PC-9 (cell line): ENCODE results near the gene ZNF662. TPM values are rescaled to one million over a fixed set of nuclear protein-coding genes. Genes with fewer than 3 reads are reported as not detected.

Experiments
- BruUV-seq: library from RNA; stranded (reverse); fragments of 400-500 nt; replicated peaks from 2 replicates; lab custom pipeline; 2021; lab: Mats Ljungman, UMichigan
- CTCF ChIA-PET: fragments of 300-600 bp; sonication (Branson Sonifier 250); formaldehyde crosslinking; loops from one replicate; lab custom pipeline; 2022; ENCODE audit warnings: antibody characterized with exemption; lab: Charles Lee
- POLR2A ChIA-PET: fragments of 300-600 bp; sonication (Branson Sonifier 250); formaldehyde crosslinking; loops from one replicate; lab custom pipeline; 2022; ENCODE audit warnings: antibody characterized with exemption; ENCODE audit not compliant: unreplicated experiment; lab: Charles Lee
- DNase-seq, 2 experiments: peaks; one replicate each; pipeline versions ENCODE4 v3.0.0 to v3.0.0-alpha.2; 2015 to 2022; ENCODE audit warnings: mixed read lengths in 1 of 2
- H2AFZ ChIP-seq: fragments of 200-600 bp; sonication (generic); 2 replicates; pipeline ENCODE4 v1.8.1; 2017; ENCODE audit warnings: antibody characterized with exemption
- H3F3A ChIP-seq: fragments of 200-600 bp; sonication (generic); 2 replicates; pipeline ENCODE4 v1.8.1; 2017; ENCODE audit warnings: antibody characterized with exemption, mild to moderate bottlenecking, low read depth; ENCODE audit not compliant: insufficient read depth
- H3K27ac ChIP-seq: fragments of 200-600 bp; sonication (generic); 2 replicates; pipeline ENCODE4 v1.6.1; 2016; ENCODE audit warnings: mixed run types
- H3K27me3 ChIP-seq: fragments of 200-600 bp; sonication (generic); 2 replicates; pipeline ENCODE4 v1.6.1; 2016; ENCODE audit warnings: low read depth, mixed run types; ENCODE audit not compliant: insufficient read depth
- H3K36me3 ChIP-seq: fragments of 200-600 bp; sonication (generic); 2 replicates; pipeline ENCODE4 v1.6.1; 2016; ENCODE audit warnings: low read depth, mixed run types
- H3K4me1 ChIP-seq: fragments of 200-600 bp; sonication (generic); replicated peaks from 2 replicates; pipeline ENCODE4 v1.6.1; 2016; ENCODE audit warnings: mixed run types; ENCODE audit not compliant: insufficient read depth
- H3K4me2 ChIP-seq: fragments of 200-600 bp; sonication (generic); 2 replicates; pipeline ENCODE4 v1.6.1; 2017; ENCODE audit warnings: mixed run types
- H3K4me3 ChIP-seq: fragments of 200-600 bp; sonication (generic); 2 replicates; pipeline ENCODE4 v1.6.1; 2016; ENCODE audit warnings: mixed run types
- H3K79me2 ChIP-seq: fragments of 200-600 bp; sonication (generic); 2 replicates; pipeline ENCODE4 v1.6.1; 2017; ENCODE audit warnings: low read depth, mixed run types
- H3K9me2 ChIP-seq: fragments of 200-600 bp; sonication (generic); 2 replicates; pipeline ENCODE4 v1.8.1; 2017; ENCODE audit warnings: mild to moderate bottlenecking; ENCODE audit not compliant: insufficient read depth
- H3K9me3 ChIP-seq: fragments of 200-600 bp; sonication (generic); 2 replicates; pipeline ENCODE4 v1.8.1; 2016; ENCODE audit warnings: low read depth; ENCODE audit not compliant: insufficient read depth
- H4K20me1 ChIP-seq: fragments of 200-600 bp; sonication (generic); 2 replicates; pipeline ENCODE4 v1.8.1; 2017; ENCODE audit not compliant: insufficient read depth
- CTCF ChIP-seq: fragments of 200-600 bp; sonication (generic); conservative IDR thresholded peaks from 2 replicates; pipeline ENCODE4 v1.6.1; 2017; ENCODE audit warnings: mixed run types, antibody characterized with exemption, mild to moderate bottlenecking, moderate library complexity
- EZH2 ChIP-seq: fragments of 200-600 bp; sonication (generic); IDR thresholded peaks from 2 replicates; pipeline ENCODE4 v1.8.0; 2017; ENCODE audit warnings: antibody characterized with exemption, low read depth
- intact Hi-C: fragments of 100-400 bp; cut with micrococcal nuclease; formaldehyde crosslinking; loops from one replicate; pipeline ENCODE4 v1.10.0; 2022; ENCODE audit not compliant: unreplicated experiment
- total RNA-seq: library from RNA; stranded (reverse); gene quantifications from 2 replicates; pipeline ENCODE4 v1.2.3, GENCODE V29; 2021

Gene ZNF662
- total RNA-seq, 1 experiment from 2014 or later = 9.2 TPM

GRCh38 chr3:42874749-42875148 lies 31.2 kb upstream of the ZNF662 start:
- H3K9me2 ChIP-seq = no peaks in the 10 kb centered on the region
- H3K4me3 ChIP-seq = no peak overlapping the region
- no peaks in the 10 kb centered on the region for H3K27me3 ChIP-seq
- H3K79me2 ChIP-seq = no peaks in the 10 kb centered on the region
- no peak overlapping the region for H2AFZ ChIP-seq
- no peak for DNase-seq
- H3K4me2 ChIP-seq = no peak overlapping the region
- no peaks in the 10 kb centered on the region for H4K20me1 ChIP-seq
- H3K36me3 ChIP-seq = no peaks in the 10 kb centered on the region
- no TSS peak for BruUV-seq
- intact Hi-C loops = no loop called here
- TF ChIP-seq CTCF (no peak), EZH2 (no peak)
- no peaks in the 10 kb centered on the region for H3K4me1 ChIP-seq
- H3K27ac ChIP-seq = no peak overlapping the region
- H3K9me3 ChIP-seq = no peaks in the 10 kb centered on the region
- POLR2A ChIA-PET = no interaction called here
- no peaks in the 10 kb centered on the region; the same call in 1 of the 2 replicates for H3F3A ChIP-seq
- CTCF ChIA-PET = interaction anchor here (0.7 kb wide), 1 partner anchor 129 kb away, joined by 3 read pairs; no protein-coding TSS in a partner anchor

GRCh38 chr3:42875325-42876151 lies 30.4 kb upstream of the ZNF662 start, which contains the start of gene CYP8B1:
Gene CYP8B1, minus strand, starts transcription at chr3:42875879. Its CDS starts 63 bp downstream, at chr3:42875816.
- DNase-seq = no peak
- H3F3A ChIP-seq = no peaks in the 10 kb centered on the region; the same call in 1 of the 2 replicates
- H4K20me1 ChIP-seq = no peaks in the 10 kb centered on the region
- H3K4me2 ChIP-seq = no peak within 1 kb of the TSS
- no peak within 1 kb of the TSS for H3K4me3 ChIP-seq
- TF ChIP-seq EZH2 (no peak), CTCF (no peak)
- no peaks in the 10 kb centered on the region for H3K79me2 ChIP-seq
- no peaks in the 10 kb centered on the region for H3K27me3 ChIP-seq
- no peaks in the 10 kb centered on the region for H3K9me3 ChIP-seq
- ChIA-PET POLR2A (no interaction called here), CTCF (interaction anchor here (0.7 kb wide), 1 partner anchor 130 kb away, joined by 3 read pairs; no protein-coding TSS in a partner anchor)
- H3K27ac ChIP-seq = no peak within 1 kb of the TSS
- BruUV-seq = no TSS peak
- no peak within 1 kb of the TSS for H2AFZ ChIP-seq
- H3K9me2 ChIP-seq = no peaks in the 10 kb centered on the region
- no peaks in the 10 kb centered on the region for H3K4me1 ChIP-seq
- intact Hi-C loops = no loop called here
- no peaks in the 10 kb centered on the region for H3K36me3 ChIP-seq

GRCh38 chr3:42876401-42876800 lies 29.5 kb upstream of the ZNF662 start:
- DNase-seq = no peak
- H3K4me2 ChIP-seq = no peak overlapping the region
- H3K9me2 ChIP-seq = no peaks in the 10 kb centered on the region
- no peaks in the 10 kb centered on the region for H3K9me3 ChIP-seq
- H3K27ac ChIP-seq = no peak overlapping the region
- H3K27me3 ChIP-seq = no peaks in the 10 kb centered on the region
- no peak for TF ChIP-seq CTCF
- TF ChIP-seq EZH2 = no peak
- ChIA-PET CTCF (no interaction called here), POLR2A (no interaction called here)
- no TSS peak for BruUV-seq
- H3K36me3 ChIP-seq = no peaks in the 10 kb centered on the region
- no peak overlapping the region for H2AFZ ChIP-seq
- H3F3A ChIP-seq = no peaks in the 10 kb centered on the region; the same call in 1 of the 2 replicates
- intact Hi-C loops = no loop called here
- no peaks in the 10 kb centered on the region for H4K20me1 ChIP-seq
- H3K4me3 ChIP-seq = no peak overlapping the region
- H3K4me1 ChIP-seq = peaks cover 3% of the 10 kb centered on the region; the same call in 1 of the 2 replicates
- no peaks in the 10 kb centered on the region for H3K79me2 ChIP-seq
